ENCODE measurements around the gene KRTAP12-1. TPM values are rescaled to one million over a fixed set of nuclear protein-coding genes. Genes with fewer than 3 reads are reported as not detected.
"Not testable (repeated sequence)": the region's sequence is repeated elsewhere in the genome, so short reads cannot be mapped to it uniquely, and the experiment has no call there.

Gene KRTAP12-1
- total RNA-seq, 1 donor from 2014 or later, result not detected

- DNase-seq, result peak; percentile 49
- Mint-ChIP-seq H3K27ac (ENCODE audit: unreplicated experiment) (peak within 1 kb of the TSS; percentile 64), H3K9me3 (ENCODE audit: unreplicated experiment) (peaks cover 22% of the 10 kb centered on the region), H3K36me3 (ENCODE audit: unreplicated experiment) (peaks cover 16% of the 10 kb centered on the region), H3K4me3 (ENCODE audit: unreplicated experiment) (peak within 1 kb of the TSS; percentile 15)
- peak; percentile 31 for TF ChIP-seq CTCF (IDR thresholded peaks at IDR 0.05; ENCODE audit: partially characterized antibody, unreplicated experiment)
- H3K27me3 Mint-ChIP-seq (ENCODE audit: unreplicated experiment); H3K4me1 Mint-ChIP-seq (ENCODE audit: low read depth, unreplicated experiment): not testable (repeated sequence)
These were observed 35.4 kb downstream of the KRTAP12-1 start, which contains the start of gene KRTAP10-11 for GRCh38 chr21:44646366-44647221. KRTAP10-11 (plus strand) TSS chr21:44646414; CDS start chr21:44646459, 45 bp downstream.

GRCh38 chr21:44644878-44645277, 37.1 kb downstream of the KRTAP12-1 start:
- Mint-ChIP-seq H3K4me3 (ENCODE audit: unreplicated experiment) (no peak overlapping the region), H3K4me1 (ENCODE audit: low read depth, unreplicated experiment) (peaks cover 6% of the 10 kb centered on the region), H3K9me3 (ENCODE audit: unreplicated experiment) (peaks cover 21% of the 10 kb centered on the region), H3K27me3 (ENCODE audit: unreplicated experiment) (peaks cover 7% of the 10 kb centered on the region), H3K36me3 (ENCODE audit: unreplicated experiment) (peaks cover 27% of the 10 kb centered on the region), H3K27ac (ENCODE audit: unreplicated experiment) (no peak overlapping the region)
- no peak for TF ChIP-seq CTCF (IDR thresholded peaks at IDR 0.05; ENCODE audit: partially characterized antibody, unreplicated experiment)
- DNase-seq, result no peak

GRCh38 chr21:44643741-44644310, 38.1 kb downstream of the KRTAP12-1 start:
- Mint-ChIP-seq H3K4me3 (ENCODE audit: unreplicated experiment) (no peak overlapping the region), H3K27me3 (ENCODE audit: unreplicated experiment) (peaks cover 5% of the 10 kb centered on the region), H3K9me3 (ENCODE audit: unreplicated experiment) (peaks cover 21% of the 10 kb centered on the region), H3K27ac (ENCODE audit: unreplicated experiment) (no peak overlapping the region), H3K4me1 (ENCODE audit: low read depth, unreplicated experiment) (peaks cover 6% of the 10 kb centered on the region), H3K36me3 (ENCODE audit: unreplicated experiment) (peaks cover 29% of the 10 kb centered on the region)
- DNase-seq, result no peak
- no peak for TF ChIP-seq CTCF (IDR thresholded peaks at IDR 0.05; ENCODE audit: partially characterized antibody, unreplicated experiment)

- no peak for TF ChIP-seq CTCF (IDR thresholded peaks at IDR 0.05; ENCODE audit: partially characterized antibody, unreplicated experiment)
- H3K9me3 Mint-ChIP-seq (ENCODE audit: unreplicated experiment), result peaks cover 15% of the 10 kb centered on the region
- no peak overlapping the region for H3K4me3 Mint-ChIP-seq (ENCODE audit: unreplicated experiment)
- no peak overlapping the region for H3K27ac Mint-ChIP-seq (ENCODE audit: unreplicated experiment)
- H3K4me1 Mint-ChIP-seq (ENCODE audit: low read depth, unreplicated experiment), result peaks cover 3% of the 10 kb centered on the region
- no peak for DNase-seq
- H3K27me3 Mint-ChIP-seq (ENCODE audit: unreplicated experiment), result no peaks in the 10 kb centered on the region
- peaks cover 29% of the 10 kb centered on the region for H3K36me3 Mint-ChIP-seq (ENCODE audit: unreplicated experiment)
These were observed 41.2 kb downstream of the KRTAP12-1 start for GRCh38 chr21:44640761-44641160.

- no peak overlapping the region for H3K27ac Mint-ChIP-seq (ENCODE audit: unreplicated experiment)
- peaks cover 11% of the 10 kb centered on the region for H3K9me3 Mint-ChIP-seq (ENCODE audit: unreplicated experiment)
- no peak for TF ChIP-seq CTCF (IDR thresholded peaks at IDR 0.05; ENCODE audit: partially characterized antibody, unreplicated experiment)
- H3K4me3 Mint-ChIP-seq (ENCODE audit: unreplicated experiment), result no peak overlapping the region
- no peak for DNase-seq
- peaks cover 3% of the 10 kb centered on the region for H3K4me1 Mint-ChIP-seq (ENCODE audit: low read depth, unreplicated experiment)
- H3K27me3 Mint-ChIP-seq (ENCODE audit: unreplicated experiment), result no peaks in the 10 kb centered on the region
- peaks cover 20% of the 10 kb centered on the region for H3K36me3 Mint-ChIP-seq (ENCODE audit: unreplicated experiment)
These were observed 42.7 kb downstream of the KRTAP12-1 start for GRCh38 chr21:44639331-44639655.

GRCh38 chr21:44638506-44639330, 43.2 kb downstream of the KRTAP12-1 start:
- not testable (repeated sequence) for H3K27me3 Mint-ChIP-seq (ENCODE audit: unreplicated experiment); H3K4me1 Mint-ChIP-seq (ENCODE audit: low read depth, unreplicated experiment); H3K4me3 Mint-ChIP-seq (ENCODE audit: unreplicated experiment); H3K9me3 Mint-ChIP-seq (ENCODE audit: unreplicated experiment); DNase-seq; H3K27ac Mint-ChIP-seq (ENCODE audit: unreplicated experiment)
- peaks cover 16% of the 10 kb centered on the region for H3K36me3 Mint-ChIP-seq (ENCODE audit: unreplicated experiment)
